K562 (cell line): Measurements from ENCODE around the gene RNF123. TPM values are rescaled to one million over a fixed set of nuclear protein-coding genes. Genes with fewer than 3 reads are reported as not detected.
A peak's percentile ranks its signal among the peaks of the same experiment; 100 is the strongest.

ENCODE experiments used
- BRD9 ChIP-seq: fragments of 450-650 bp; IDR thresholded peaks from 2 replicates; pipeline ENCODE4 v1.6.1; 2018; ENCODE audit warnings: low read depth; ENCODE audit not compliant: partially characterized antibody
- FOXK1 ChIP-seq: sonication (generic); formaldehyde crosslinking; IDR thresholded peaks from 2 replicates; pipeline ENCODE4 v1.8.0; 2022; ENCODE audit warnings: missing genetic modification reagents, mild to moderate bottlenecking, borderline replicate concordance
- FUS ChIP-seq: fragments of 200-400 bp; formaldehyde crosslinking; optimal IDR thresholded peaks from 2 replicates; pipeline ENCODE3; 2017; ENCODE audit warnings: low read depth, low read length
- GATAD2A ChIP-seq: fragments of 450-650 bp; IDR thresholded peaks from 2 replicates; pipeline ENCODE4 v1.6.1; 2017
- L3MBTL2 ChIP-seq: fragments of 450-650 bp; IDR thresholded peaks from 2 replicates; pipeline ENCODE4 v1.6.1; 2016; ENCODE audit warnings: mild to moderate bottlenecking, moderate library complexity
- MCM2 ChIP-seq: fragments of 450-650 bp; IDR thresholded peaks from 2 replicates; pipeline ENCODE4 v1.6.1; 2017; ENCODE audit warnings: low read depth, mild to moderate bottlenecking
- NEUROD1 ChIP-seq: fragments of 150-350 bp; IDR thresholded peaks from 2 replicates; pipeline ENCODE4 v1.6.1; 2014; ENCODE audit warnings: borderline replicate concordance, low read length, low read depth; ENCODE audit not compliant: partially characterized antibody
- NR2C2 ChIP-seq, 2 experiments: fragments of 200-800 bp in 1 of 2; sonication (Bioruptor generic) in 1 of 2; sonication (generic) in 1 of 2; formaldehyde crosslinking in 1 of 2; IDR thresholded peaks; 2 replicates each; pipeline versions ENCODE4 v1.6.1 to v1.8.0; 2016 to 2022; ENCODE audit warnings: mild to moderate bottlenecking in 1 of 2, missing compliant biosample characterization in 1 of 2, missing genetic modification characterization in 1 of 2, missing genetic modification reagents in 1 of 2
- RBM15 ChIP-seq: fragments of 200-400 bp; formaldehyde crosslinking; IDR thresholded peaks from 2 replicates; pipeline ENCODE4 v1.6.1; 2018; ENCODE audit warnings: mild to moderate bottlenecking, low read length, moderate library complexity; ENCODE audit not compliant: insufficient read depth
- TAF1 ChIP-seq: IDR thresholded peaks from 2 replicates; pipeline ENCODE4 v1.6.1; 2011; ENCODE audit warnings: mild to moderate bottlenecking, low read length, moderate library complexity; ENCODE audit not compliant: insufficient read depth, control insufficient read depth, severe bottlenecking; ENCODE audit errors: extremely low read depth
- ZNF830 ChIP-seq: fragments of 250-450 bp; sonication (Bioruptor Pico); IDR thresholded peaks from 2 replicates; pipeline ENCODE4 v1.5.0; 2021; ENCODE audit warnings: mild to moderate bottlenecking
- polyA plus RNA-seq, 8 experiments: library from polyadenylated mRNA; depleted of rRNA in 4 of 8; stranded (reverse) in 5 of 8; unstranded in 3 of 8; fragments of >200 nt; fragmentation: Nextera tagmentation in 2 of 8; fragmentation: Illumina TruSeq in 1 of 8; extraction: Ambion mirVana in 2 of 8; extraction: Trizol in 1 of 8; gene quantifications; 2 replicates each; pipeline versions ENCODE4 v1.2.1 to v1.2.3, GENCODE V29; 2011 to 2014; ENCODE audit warnings: inconsistent platforms in 1 of 8, missing spikeins in 1 of 8
- total RNA-seq, 7 experiments: library from RNA; depleted of rRNA in 6 of 7; stranded (reverse); fragments of >200 nt in 6 of 7; fragmentation: Illumina TruSeq in 2 of 7; extraction: Trizol in 2 of 7; gene quantifications; 2 replicates each; pipeline versions ENCODE4 v1.2.1 to v1.2.3, GENCODE V29; 2011 to 2021; ENCODE audit warnings: low replicate concordance in 1 of 7
- TF ChIP-seq, protein P1 (sequence below): fragments of 200-400 bp; formaldehyde crosslinking; IDR thresholded peaks from 2 replicates; pipeline ENCODE4 v1.6.1; 2017; ENCODE audit warnings: mild to moderate bottlenecking, low read depth, low read length, moderate library complexity
- TF ChIP-seq, protein P2 (sequence below), 2 experiments: fragments of 200-800 bp in 1 of 2; sonication (Bioruptor generic) in 1 of 2; sonication (generic) in 1 of 2; formaldehyde crosslinking in 1 of 2; IDR thresholded peaks in 1 of 2; conservative IDR thresholded peaks in 1 of 2; 2 replicates each; pipeline versions ENCODE4 v1.5.0 to v1.6.1; 2016 to 2020; ENCODE audit warnings: missing compliant biosample characterization in 1 of 2, missing genetic modification characterization in 1 of 2, missing genetic modification reagents in 1 of 2
- TF ChIP-seq, protein P3 (sequence below): fragments of 450-650 bp; formaldehyde crosslinking; IDR thresholded peaks from 2 replicates; pipeline ENCODE4 v1.4.0; 2022; ENCODE audit warnings: mild to moderate bottlenecking, moderate library complexity
- TF ChIP-seq, protein P4 (sequence below), 2 experiments: IDR thresholded peaks in 1 of 2; conservative IDR thresholded peaks in 1 of 2; 2 replicates each; pipeline ENCODE4 v1.6.1; 2016; ENCODE audit warnings: low read depth in 2 of 2, mild to moderate bottlenecking in 1 of 2, missing compliant biosample characterization in 1 of 2, missing genetic modification characterization in 1 of 2, moderate library complexity in 1 of 2
- TF ChIP-seq, protein P5 (sequence below): fragments of 250-450 bp; sonication (Bioruptor Pico); IDR thresholded peaks from 2 replicates; pipeline ENCODE4 v1.5.1; 2021; ENCODE audit warnings: mild to moderate bottlenecking

The RNF123 gene
- total and polyA plus RNA-seq, 9 of the 15 experiments (the other 6 are each of a cell fraction or from before 2014, with no cell fraction given): 8.7 to 53.1 (median 17.5) TPM

DNA sequence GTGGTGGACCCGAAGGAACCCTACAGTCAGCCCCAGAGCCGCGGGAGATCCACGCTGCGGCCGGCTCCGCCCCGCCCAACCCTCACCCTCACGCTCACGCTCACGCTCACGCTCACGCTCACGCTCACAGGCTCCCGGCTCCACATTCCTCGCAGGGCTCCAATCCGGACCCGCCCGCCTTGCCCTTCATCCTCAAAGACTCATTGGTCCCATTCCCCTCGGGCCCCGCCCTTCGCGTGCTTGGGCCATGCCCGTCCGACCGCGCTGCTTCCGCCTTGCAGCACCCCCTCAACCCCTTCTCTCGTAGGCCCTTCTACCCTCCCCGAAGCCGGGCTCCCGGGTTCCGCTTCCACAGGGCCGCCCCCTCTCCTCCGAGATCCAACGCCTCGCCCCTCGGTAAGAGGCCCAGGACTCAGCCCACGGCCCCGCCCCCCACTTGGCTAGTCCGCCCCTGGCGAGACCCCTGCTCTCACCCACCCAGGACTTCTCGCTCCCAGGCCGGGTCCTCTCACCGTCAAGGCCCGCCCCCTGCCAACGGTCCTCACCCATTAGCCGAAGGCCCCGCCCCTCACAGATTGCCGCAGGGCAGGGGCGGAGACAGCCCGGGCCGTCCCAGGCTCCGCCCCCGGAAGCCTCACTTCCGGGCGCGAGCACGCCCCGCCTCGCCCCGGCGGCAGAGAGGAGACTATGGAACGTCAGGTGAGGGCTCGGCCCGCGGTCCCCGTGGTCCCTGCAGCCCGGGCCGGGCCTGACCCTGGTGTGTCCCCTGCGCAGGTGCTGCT is 15.5 kb upstream of the RNF123 start, which contains the start of gene APEH (continued):
- TF ChIP-seq, protein P1, sequence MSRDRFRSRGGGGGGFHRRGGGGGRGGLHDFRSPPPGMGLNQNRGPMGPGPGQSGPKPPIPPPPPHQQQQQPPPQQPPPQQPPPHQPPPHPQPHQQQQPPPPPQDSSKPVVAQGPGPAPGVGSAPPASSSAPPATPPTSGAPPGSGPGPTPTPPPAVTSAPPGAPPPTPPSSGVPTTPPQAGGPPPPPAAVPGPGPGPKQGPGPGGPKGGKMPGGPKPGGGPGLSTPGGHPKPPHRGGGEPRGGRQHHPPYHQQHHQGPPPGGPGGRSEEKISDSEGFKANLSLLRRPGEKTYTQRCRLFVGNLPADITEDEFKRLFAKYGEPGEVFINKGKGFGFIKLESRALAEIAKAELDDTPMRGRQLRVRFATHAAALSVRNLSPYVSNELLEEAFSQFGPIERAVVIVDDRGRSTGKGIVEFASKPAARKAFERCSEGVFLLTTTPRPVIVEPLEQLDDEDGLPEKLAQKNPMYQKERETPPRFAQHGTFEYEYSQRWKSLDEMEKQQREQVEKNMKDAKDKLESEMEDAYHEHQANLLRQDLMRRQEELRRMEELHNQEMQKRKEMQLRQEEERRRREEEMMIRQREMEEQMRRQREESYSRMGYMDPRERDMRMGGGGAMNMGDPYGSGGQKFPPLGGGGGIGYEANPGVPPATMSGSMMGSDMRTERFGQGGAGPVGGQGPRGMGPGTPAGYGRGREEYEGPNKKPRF: no peak
- TF ChIP-seq, protein P2, sequence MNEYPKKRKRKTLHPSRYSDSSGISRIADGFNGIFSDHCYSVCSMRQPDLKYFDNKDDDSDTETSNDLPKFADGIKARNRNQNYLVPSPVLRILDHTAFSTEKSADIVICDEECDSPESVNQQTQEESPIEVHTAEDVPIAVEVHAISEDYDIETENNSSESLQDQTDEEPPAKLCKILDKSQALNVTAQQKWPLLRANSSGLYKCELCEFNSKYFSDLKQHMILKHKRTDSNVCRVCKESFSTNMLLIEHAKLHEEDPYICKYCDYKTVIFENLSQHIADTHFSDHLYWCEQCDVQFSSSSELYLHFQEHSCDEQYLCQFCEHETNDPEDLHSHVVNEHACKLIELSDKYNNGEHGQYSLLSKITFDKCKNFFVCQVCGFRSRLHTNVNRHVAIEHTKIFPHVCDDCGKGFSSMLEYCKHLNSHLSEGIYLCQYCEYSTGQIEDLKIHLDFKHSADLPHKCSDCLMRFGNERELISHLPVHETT (CRISPR knock-in tag; conservative IDR thresholded peaks at IDR 0.05 in 1 of 2, IDR thresholded peaks at IDR 0.05 in 1 of 2): peak in 1 of 2 experiments; percentile 46; a peak in 1 of 4 replicates
- TF ChIP-seq L3MBTL2 (peak; percentile 81), NEUROD1 (no peak), ZNF830 (CRISPR knock-in tag) (no peak), BRD9 (no peak), NR2C2 (CRISPR knock-in tag; IDR thresholded peaks at IDR 0.05) (no peak), NR2C2 (tag; IDR thresholded peaks at IDR 0.05) (peak; percentile 69; the same call in 1 of the 2 replicates), FOXK1 (CRISPR knock-in tag) (no peak), RBM15 (no peak), FUS (no peak), MCM2 (no peak), TAF1 (peak; percentile 27), GATAD2A (no peak)
- TF ChIP-seq, protein P3, sequence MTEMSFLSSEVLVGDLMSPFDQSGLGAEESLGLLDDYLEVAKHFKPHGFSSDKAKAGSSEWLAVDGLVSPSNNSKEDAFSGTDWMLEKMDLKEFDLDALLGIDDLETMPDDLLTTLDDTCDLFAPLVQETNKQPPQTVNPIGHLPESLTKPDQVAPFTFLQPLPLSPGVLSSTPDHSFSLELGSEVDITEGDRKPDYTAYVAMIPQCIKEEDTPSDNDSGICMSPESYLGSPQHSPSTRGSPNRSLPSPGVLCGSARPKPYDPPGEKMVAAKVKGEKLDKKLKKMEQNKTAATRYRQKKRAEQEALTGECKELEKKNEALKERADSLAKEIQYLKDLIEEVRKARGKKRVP (CRISPR knock-in tag): no peak
- TF ChIP-seq, protein P4, sequence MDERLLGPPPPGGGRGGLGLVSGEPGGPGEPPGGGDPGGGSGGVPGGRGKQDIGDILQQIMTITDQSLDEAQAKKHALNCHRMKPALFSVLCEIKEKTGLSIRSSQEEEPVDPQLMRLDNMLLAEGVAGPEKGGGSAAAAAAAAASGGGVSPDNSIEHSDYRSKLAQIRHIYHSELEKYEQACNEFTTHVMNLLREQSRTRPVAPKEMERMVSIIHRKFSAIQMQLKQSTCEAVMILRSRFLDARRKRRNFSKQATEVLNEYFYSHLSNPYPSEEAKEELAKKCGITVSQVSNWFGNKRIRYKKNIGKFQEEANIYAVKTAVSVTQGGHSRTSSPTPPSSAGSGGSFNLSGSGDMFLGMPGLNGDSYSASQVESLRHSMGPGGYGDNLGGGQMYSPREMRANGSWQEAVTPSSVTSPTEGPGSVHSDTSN (CRISPR knock-in tag; IDR thresholded peaks at IDR 0.05; ENCODE audit: low read depth): no peak
- TF ChIP-seq, protein P4 (tag; conservative IDR thresholded peaks at IDR 0.05; ENCODE audit: low read depth): no peak
- TF ChIP-seq, protein P5, sequence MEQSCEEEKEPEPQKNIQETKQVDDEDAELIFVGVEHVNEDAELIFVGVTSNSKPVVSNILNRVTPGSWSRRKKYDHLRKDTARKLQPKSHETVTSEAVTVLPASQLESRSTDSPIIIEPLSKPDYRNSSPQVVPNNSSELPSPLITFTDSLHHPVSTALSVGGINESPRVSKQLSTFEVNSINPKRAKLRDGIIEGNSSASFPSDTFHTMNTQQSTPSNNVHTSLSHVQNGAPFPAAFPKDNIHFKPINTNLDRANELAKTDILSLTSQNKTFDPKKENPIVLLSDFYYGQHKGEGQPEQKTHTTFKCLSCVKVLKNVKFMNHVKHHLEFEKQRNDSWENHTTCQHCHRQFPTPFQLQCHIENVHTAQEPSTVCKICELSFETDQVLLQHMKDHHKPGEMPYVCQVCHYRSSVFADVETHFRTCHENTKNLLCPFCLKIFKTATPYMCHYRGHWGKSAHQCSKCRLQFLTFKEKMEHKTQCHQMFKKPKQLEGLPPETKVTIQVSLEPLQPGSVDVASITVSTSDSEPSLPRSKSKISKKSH: no peak
